GM18867 (cell line): ENCODE data around the gene ZNF488.

ENCODE experiments used
- ATAC-seq: cut with Tn5 transposase; IDR thresholded peaks from one replicate; pipeline ENCODE4 v1.9.1; 2021; ENCODE audit warnings: mild to moderate bottlenecking, moderate library complexity; ENCODE audit not compliant: unreplicated experiment

ZNF488 gene

DNA sequence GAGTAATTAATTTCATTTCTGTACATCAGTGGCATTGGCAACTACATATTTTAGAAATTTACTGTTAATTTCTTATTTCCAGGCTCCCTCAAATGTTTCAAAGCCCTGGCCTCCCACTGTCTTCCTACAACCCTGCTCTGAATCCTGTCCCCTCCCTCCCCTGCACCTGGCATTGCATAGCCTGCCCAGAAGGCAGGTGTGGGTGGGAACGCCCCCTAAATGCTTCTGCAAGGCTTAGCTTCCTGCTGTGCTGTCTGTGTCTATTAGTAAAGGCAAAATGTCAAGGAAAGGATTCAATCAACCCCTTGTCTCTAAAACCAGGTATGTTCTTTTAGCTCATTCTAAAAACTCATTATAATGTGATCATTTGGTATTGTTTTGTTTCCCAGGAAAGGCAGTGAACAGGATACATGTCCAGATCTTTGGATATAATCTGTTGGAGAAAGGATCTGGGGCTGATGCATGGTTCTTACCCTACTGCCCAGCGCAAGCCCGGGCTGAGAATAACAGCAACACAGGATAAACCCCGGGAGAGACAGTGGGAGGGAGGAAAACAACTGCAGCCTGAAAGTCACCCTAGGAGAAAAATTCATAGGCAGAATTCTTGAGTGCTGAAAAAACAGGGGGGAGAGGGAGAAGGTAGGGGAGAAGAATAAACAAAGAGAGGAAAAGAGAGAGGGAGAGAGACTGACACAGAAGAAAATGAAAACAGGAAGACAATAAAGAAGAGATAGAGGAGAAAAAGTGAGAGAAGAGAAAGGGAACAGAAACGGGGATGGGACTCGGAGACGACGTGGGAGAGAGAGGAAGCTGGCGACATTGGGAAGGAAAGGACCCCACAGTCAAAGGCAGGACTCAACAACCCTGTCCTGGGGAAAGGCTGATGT is 589 bp downstream of the ZNF488 start:
- ATAC-seq = no peak

- no peak for ATAC-seq
These were observed 2.4 kb downstream of the ZNF488 start for GRCh38 chr10:47381427-47382379.

DNA sequence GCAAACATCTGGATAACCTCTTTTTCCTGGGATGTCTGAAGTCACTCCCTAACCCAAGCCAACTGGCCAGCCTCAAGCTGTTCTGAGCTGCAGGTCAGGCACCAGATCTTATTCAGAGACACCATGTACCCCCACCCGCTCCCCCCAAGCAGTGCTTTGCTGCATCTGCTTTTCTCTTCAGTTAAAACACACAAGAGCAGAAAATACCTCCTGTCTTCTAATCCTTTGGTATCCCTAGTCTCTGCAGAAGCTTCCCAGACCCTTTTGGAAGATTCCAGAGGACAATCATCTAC is 3.0 kb downstream of the ZNF488 start:
- ATAC-seq = no peak

DNA sequence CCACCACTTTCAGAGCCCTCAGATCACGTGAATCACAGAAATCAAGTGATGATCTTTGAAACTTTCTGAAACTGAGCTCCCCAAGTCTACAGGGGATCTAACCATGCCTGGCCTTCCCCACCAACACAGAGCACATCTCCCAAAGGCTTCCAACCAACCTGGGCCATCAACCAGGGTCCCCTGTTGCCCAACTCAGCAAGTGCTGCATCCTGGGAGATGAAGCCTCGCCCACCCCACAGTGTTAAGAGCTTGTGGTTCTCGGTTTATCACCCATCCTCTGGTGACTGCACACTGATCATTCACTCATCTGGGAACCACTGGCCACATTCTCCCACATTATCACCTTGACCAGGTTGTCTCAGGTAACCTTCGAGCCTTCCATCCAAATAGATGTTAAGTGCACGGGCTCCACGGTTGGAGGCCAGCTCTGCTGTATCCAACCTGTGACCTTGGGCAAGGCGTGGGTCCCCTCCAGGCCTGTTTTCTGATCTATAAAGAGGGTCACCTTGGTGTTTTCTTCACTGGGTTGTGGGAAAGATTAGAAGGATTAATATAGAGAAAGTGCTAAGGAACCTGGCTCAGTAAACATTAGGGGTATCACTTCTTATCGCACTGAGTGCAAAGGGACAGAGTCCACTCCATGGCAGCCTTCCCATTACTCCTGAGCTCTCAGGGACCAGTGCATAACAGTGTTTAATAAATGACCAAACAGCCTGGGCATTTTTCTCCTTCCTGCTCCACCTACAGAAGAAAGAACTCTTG is 3.6 kb downstream of the ZNF488 start:
- ATAC-seq = no peak

DNA sequence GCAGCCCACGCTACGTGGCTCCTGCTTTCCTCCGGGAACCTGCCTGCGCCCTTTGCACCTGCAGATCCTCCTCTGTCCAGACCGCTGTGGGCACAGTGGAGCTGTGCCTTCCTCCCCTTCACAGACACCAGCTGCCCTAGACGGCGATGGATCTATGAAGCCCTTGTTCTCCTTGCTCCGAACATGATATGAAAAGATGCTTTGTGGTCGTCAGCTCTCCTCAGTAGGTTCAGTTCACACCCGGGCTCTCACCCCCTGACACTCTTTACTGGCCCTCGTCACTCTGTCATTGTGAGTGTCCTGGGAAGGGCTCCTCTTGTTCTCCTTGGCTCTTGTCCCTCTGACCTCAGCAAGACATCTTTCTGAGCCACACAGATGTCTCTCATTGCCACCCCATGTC is 4.2 kb downstream of the ZNF488 start:
- no peak for ATAC-seq

- no peak for ATAC-seq
These were observed 4.7 kb downstream of the ZNF488 start for GRCh38 chr10:47379445-47379785.

GRCh38 chr10:47378606-47379444 is 5.3 kb downstream of the ZNF488 start:
- ATAC-seq = no peak

DNA sequence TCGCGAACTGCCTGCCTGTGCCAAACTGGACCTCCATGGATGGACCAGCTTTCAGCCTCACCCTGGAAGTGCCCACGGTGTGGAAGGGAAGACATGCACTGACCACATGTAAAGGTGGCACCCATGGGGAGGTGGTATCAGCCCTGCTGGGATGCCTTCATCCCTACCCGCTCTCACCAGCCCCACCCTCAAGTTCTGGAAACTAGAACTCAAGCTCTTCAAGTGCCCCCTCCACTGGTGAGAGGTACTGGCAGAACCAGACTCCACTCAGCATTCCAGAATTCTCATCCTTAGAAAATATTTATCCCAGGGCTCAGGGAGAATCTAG is 5.9 kb downstream of the ZNF488 start:
- ATAC-seq = no peak

- ATAC-seq = no peak
These were observed 7.4 kb downstream of the ZNF488 start for GRCh38 chr10:47376522-47377220.

GRCh38 chr10:47374611-47375536 is 9.2 kb downstream of the ZNF488 start:
- ATAC-seq = no peak

DNA sequence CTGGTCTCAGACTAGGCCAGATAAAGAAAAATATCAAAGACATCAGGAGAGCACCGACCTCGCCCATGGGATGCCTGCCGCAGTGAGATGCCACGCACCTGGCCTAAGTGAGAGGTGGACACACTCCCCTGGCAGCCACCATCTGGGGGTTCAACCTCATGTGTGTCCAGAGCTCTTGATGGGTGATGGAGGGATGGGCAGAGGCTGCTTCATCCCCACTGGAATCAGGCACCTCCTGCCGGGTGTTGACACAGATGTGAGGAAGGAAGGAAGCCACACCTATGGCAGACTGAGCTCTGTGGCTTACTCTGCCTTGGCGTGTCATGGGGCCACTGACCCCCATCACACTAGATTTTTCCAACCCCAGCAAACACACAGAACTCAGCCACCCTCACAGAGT is 11.4 kb downstream of the ZNF488 start:
- ATAC-seq = no peak

GRCh38 chr10:47371629-47372485 is 12.2 kb downstream of the ZNF488 start:
- no peak for ATAC-seq

DNA sequence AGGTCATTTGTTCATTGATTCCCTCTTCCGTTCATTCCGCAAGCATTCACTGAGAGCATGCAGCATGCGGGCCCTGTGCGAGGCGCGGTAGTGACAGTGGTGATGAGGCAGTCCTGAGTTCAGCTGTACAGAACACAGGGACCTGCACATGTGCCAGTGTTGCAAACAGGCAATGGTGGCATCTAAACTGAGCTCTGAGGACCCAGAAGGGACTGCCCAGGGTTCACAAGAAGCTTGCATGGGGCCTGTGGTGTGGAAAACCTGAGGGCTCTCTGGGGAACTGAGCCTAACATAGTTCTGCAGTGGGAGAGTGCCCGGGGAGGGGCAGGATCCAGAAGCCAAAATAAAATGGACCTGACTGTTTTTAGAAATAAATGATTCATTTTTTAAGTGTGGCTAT is 13.2 kb downstream of the ZNF488 start:
- ATAC-seq = no peak

DNA sequence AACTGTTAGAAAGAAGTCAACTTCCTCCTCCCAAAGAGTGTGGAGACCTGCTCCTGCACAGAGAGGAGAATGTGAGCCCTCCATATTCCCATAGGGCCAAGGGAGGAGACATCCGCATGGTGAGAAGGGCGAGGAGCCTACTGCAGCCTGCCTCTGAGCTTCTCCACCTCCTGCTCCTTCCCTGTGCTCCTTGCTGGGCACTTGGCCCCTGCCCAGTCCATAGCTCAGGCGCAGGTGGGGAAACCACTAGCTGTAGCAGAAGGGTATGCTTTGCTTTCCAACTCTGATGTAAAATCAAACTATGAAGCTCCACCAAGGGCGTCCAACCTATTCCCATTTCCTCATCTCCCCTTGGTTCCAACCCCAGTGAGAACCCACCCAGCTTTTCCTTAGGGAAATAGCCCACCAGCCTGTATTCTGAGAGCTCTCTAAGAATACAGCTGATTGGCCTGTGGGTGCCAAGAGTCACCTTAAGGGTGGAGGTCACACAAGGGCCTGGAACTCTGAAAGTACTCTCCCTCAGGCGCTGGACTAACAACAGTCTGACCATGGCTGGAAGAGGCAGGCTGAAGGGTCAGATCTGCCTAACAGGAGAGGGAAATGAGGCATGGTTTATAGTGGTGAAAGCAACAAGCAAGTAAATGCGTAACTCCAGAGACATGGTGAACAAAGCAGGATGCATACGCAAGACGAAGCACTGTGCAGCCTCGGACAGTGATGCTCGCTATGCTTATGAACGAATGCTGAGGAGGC is 13.9 kb downstream of the ZNF488 start:
- ATAC-seq = no peak

GRCh38 chr10:47369251-47369894 is 14.7 kb downstream of the ZNF488 start:
- no peak for ATAC-seq

GRCh38 chr10:47368431-47369180 is 15.5 kb downstream of the ZNF488 start:
- no peak for ATAC-seq
